MCF 10A (cell line): ENCODE measurements around the gene TTLL1. TPM values are rescaled to one million over a fixed set of nuclear protein-coding genes. Genes with fewer than 3 reads are reported as not detected.

Experiments
- BruUV-seq: library from RNA; stranded (reverse); fragments of 400-500 nt; replicated peaks from 2 replicates; lab custom pipeline; 2021; lab: Mats Ljungman, UMichigan
- CTCF ChIA-PET: fragments of 300-600 bp; sonication (Branson Sonifier 250); formaldehyde crosslinking; extraction: SDS; loops from one replicate; lab custom pipeline; 2021; ENCODE audit warnings: antibody characterized with exemption, inconsistent platforms; lab: Yijun Ruan, JAX
- POLR2A ChIA-PET: fragments of 300-600, 350-650 bp; sonication (Branson Sonifier 250); formaldehyde crosslinking; extraction: SDS; loops from one replicate; lab custom pipeline; 2020; ENCODE audit warnings: antibody characterized with exemption, inconsistent platforms; lab: Yijun Ruan, JAX
- DNase-seq: peaks from one replicate; pipeline ENCODE4 v3.0.0-alpha.2; 2018; ENCODE audit not compliant: unreplicated experiment
- H3K27ac Mint-ChIP-seq: one replicate; pipeline ENCODE4 v1.8.0; 2022; ENCODE audit warnings: mild to moderate bottlenecking, low read depth, mixed read lengths; ENCODE audit not compliant: unreplicated experiment
- H3K27me3 Mint-ChIP-seq: one replicate; pipeline ENCODE4 v1.8.0; 2022; ENCODE audit warnings: mixed read lengths; ENCODE audit not compliant: insufficient read depth, unreplicated experiment
- H3K36me3 Mint-ChIP-seq: one replicate; pipeline ENCODE4 v1.8.0; 2022; ENCODE audit warnings: mild to moderate bottlenecking, moderate library complexity, mixed read lengths; ENCODE audit not compliant: insufficient read depth, unreplicated experiment
- H3K4me1 Mint-ChIP-seq: one replicate; pipeline ENCODE4 v1.8.0; 2022; ENCODE audit warnings: mixed read lengths; ENCODE audit not compliant: insufficient read depth, unreplicated experiment
- H3K4me3 Mint-ChIP-seq: one replicate; pipeline ENCODE4 v1.8.0; 2022; ENCODE audit warnings: mild to moderate bottlenecking, moderate library complexity, mixed read lengths; ENCODE audit not compliant: unreplicated experiment
- H3K9me3 Mint-ChIP-seq: one replicate; pipeline ENCODE4 v1.8.0; 2022; ENCODE audit warnings: mixed read lengths; ENCODE audit not compliant: unreplicated experiment
- CTCF ChIP-seq: fragments of 200-600 bp; IDR thresholded peaks from one replicate; pipeline ENCODE4 v1.8.0; 2022; ENCODE audit warnings: antibody characterized with exemption, mild to moderate bottlenecking; ENCODE audit not compliant: unreplicated experiment
- intact Hi-C: fragments of 100-400 bp; cut with micrococcal nuclease; formaldehyde crosslinking; loops from 2 replicates; pipeline ENCODE4 v1.14.1; 2022
- total RNA-seq: library from RNA; stranded (reverse); gene quantifications from 2 replicates; pipeline ENCODE4 v1.2.3, GENCODE V29; 2022

Gene TTLL1
- total RNA-seq, 1 experiment from 2014 or later, result 3.3 TPM

- Mint-ChIP-seq H3K27me3 (no peaks in the 10 kb centered on the region), H3K9me3 (no peaks in the 10 kb centered on the region), H3K4me1 (peaks cover 23% of the 10 kb centered on the region), H3K27ac (peak within 1 kb of the TSS; percentile 92), H3K4me3 (peak within 1 kb of the TSS; percentile 93), H3K36me3 (no peaks in the 10 kb centered on the region)
- POLR2A ChIA-PET, result interaction anchor here (0.6 to 4.8 kb wide), 31 partner anchors 9 to 400 kb away, joined by 3 to 85 read pairs (median 5); partner anchors contain the start of genes ARFGAP3, CYB5R3, MCAT and POLDIP3
- BruUV-seq, result no TSS peak
- peak; percentile 99 for DNase-seq
- no peak for TF ChIP-seq CTCF
- CTCF ChIA-PET, result interaction anchor here (0.6 to 1.0 kb wide), 2 partner anchors 25 to 368 kb away, joined by 3 to 4 read pairs; no protein-coding TSS in a partner anchor
- intact Hi-C loops, result loop anchor here (2.0 kb wide), 1 partner anchor 20 kb away; no protein-coding TSS in a partner anchor
Observed at GRCh38 chr22:43014869-43015676, 74.1 kb downstream of the TTLL1 start, which contains the start of gene PACSIN2. PACSIN2 (minus strand) TSS chr22:43015149; CDS start chr22:42912080, 103,069 bp downstream.

- TF ChIP-seq CTCF, result no peak
- intact Hi-C loops, result loop anchor here (2.0 kb wide), 1 partner anchor 20 kb away; no protein-coding TSS in a partner anchor
- Mint-ChIP-seq H3K27ac (peak overlapping the region; percentile 92), H3K4me3 (peak overlapping the region; percentile 93), H3K9me3 (no peaks in the 10 kb centered on the region), H3K27me3 (no peaks in the 10 kb centered on the region), H3K36me3 (no peaks in the 10 kb centered on the region), H3K4me1 (peaks cover 23% of the 10 kb centered on the region)
- DNase-seq, result no peak
- BruUV-seq, result no TSS peak
- POLR2A ChIA-PET, result interaction anchor here (0.6 to 4.8 kb wide), 23 partner anchors 9 to 400 kb away, joined by 3 to 85 read pairs (median 6); partner anchors contain the start of genes ARFGAP3, CYB5R3, MCAT and POLDIP3
- CTCF ChIA-PET, result interaction anchor here (0.6 to 1.6 kb wide), 4 partner anchors 50 to 368 kb away, joined by 3 to 5 read pairs (median 3); no protein-coding TSS in a partner anchor
Observed at GRCh38 chr22:43014316-43014868, 74.8 kb downstream of the TTLL1 start.

GRCh38 chr22:43013355-43014315 lies 75.6 kb downstream of the TTLL1 start:
- H3K9me3 Mint-ChIP-seq, result no peaks in the 10 kb centered on the region
- peaks cover 22% of the 10 kb centered on the region for H3K4me1 Mint-ChIP-seq
- H3K4me3 Mint-ChIP-seq, result peak overlapping the region; percentile 93
- no peaks in the 10 kb centered on the region for H3K36me3 Mint-ChIP-seq
- DNase-seq, result no peak
- TSS peak; percentile 32 for BruUV-seq
- intact Hi-C loops, result loop anchor here (2.0 kb wide), 1 partner anchor 19 kb away; no protein-coding TSS in a partner anchor
- ChIA-PET CTCF (interaction anchor here (0.6 to 1.6 kb wide), 7 partner anchors 10 to 286 kb away, joined by 3 to 5 read pairs (median 3); no protein-coding TSS in a partner anchor), POLR2A (interaction anchor here (0.6 to 4.8 kb wide), 22 partner anchors 11 to 398 kb away, joined by 3 to 85 read pairs (median 4); partner anchors contain the start of gene MCAT)
- peak overlapping the region; percentile 92 for H3K27ac Mint-ChIP-seq
- no peak for TF ChIP-seq CTCF
- no peaks in the 10 kb centered on the region for H3K27me3 Mint-ChIP-seq
